Measurements from ENCODE around the gene BANP. TPM values are rescaled to one million over a fixed set of nuclear protein-coding genes. Genes with fewer than 3 reads are reported as not detected.

The BANP gene
- total RNA-seq, 1 donor from 2014 or later, result 44.0 TPM

- peaks cover 12% of the 10 kb centered on the region for H3K4me1 ChIP-seq
- H3K27ac ChIP-seq, result no peak overlapping the region
- H3K36me3 ChIP-seq, result no peaks in the 10 kb centered on the region
- no peak overlapping the region for H3K4me3 ChIP-seq
- no peaks in the 10 kb centered on the region for H3K27me3 ChIP-seq
- H3K9me3 ChIP-seq, result no peaks in the 10 kb centered on the region
- DNase-seq (ENCODE audit: extremely low spot score in 2 of 2), result no peak
- intact Hi-C loops (cut with DNase I), result no loop called here
- TF ChIP-seq POLR2A (IDR thresholded peaks at IDR 0.05) (no peak), POLR2AphosphoS5 (IDR thresholded peaks at IDR 0.05; ENCODE audit: insufficient read depth in 1 of 2, low read depth in 1 of 2) (no peak), CTCF (IDR thresholded peaks at IDR 0.05) (no peak)
Observed at GRCh38 chr16:87914812-87915211, 36.4 kb upstream of the BANP start.

- no peaks in the 10 kb centered on the region for H3K27me3 ChIP-seq
- no peak overlapping the region for H3K27ac ChIP-seq
- DNase-seq (ENCODE audit: extremely low spot score in 2 of 2), result no peak
- no peak overlapping the region for H3K4me3 ChIP-seq
- intact Hi-C loops (cut with DNase I), result no loop called here
- H3K9me3 ChIP-seq, result no peaks in the 10 kb centered on the region
- H3K4me1 ChIP-seq, result peaks cover 12% of the 10 kb centered on the region
- no peaks in the 10 kb centered on the region for H3K36me3 ChIP-seq
- TF ChIP-seq POLR2AphosphoS5 (IDR thresholded peaks at IDR 0.05; ENCODE audit: insufficient read depth in 1 of 2, low read depth in 1 of 2), result no peak
- TF ChIP-seq CTCF (IDR thresholded peaks at IDR 0.05), result no peak
- TF ChIP-seq POLR2A (IDR thresholded peaks at IDR 0.05), result no peak
Observed at GRCh38 chr16:87917503-87917902, 33.7 kb upstream of the BANP start.

- no peaks in the 10 kb centered on the region for H3K27me3 ChIP-seq
- H3K27ac ChIP-seq, result peak overlapping the region; percentile 39
- H3K4me1 ChIP-seq, result peaks cover 12% of the 10 kb centered on the region
- no peaks in the 10 kb centered on the region for H3K36me3 ChIP-seq
- intact Hi-C loops (cut with DNase I), result no loop called here
- no peak for DNase-seq (ENCODE audit: extremely low spot score in 2 of 2)
- no peak for TF ChIP-seq CTCF (IDR thresholded peaks at IDR 0.05)
- no peak for TF ChIP-seq POLR2AphosphoS5 (IDR thresholded peaks at IDR 0.05; ENCODE audit: insufficient read depth in 1 of 2, low read depth in 1 of 2)
- no peak for TF ChIP-seq POLR2A (IDR thresholded peaks at IDR 0.05)
- peak overlapping the region in 1 of 2 donors; percentile 10 for H3K4me3 ChIP-seq
- no peaks in the 10 kb centered on the region for H3K9me3 ChIP-seq
Observed at GRCh38 chr16:87918338-87918737, 32.9 kb upstream of the BANP start.

GRCh38 chr16:87918866-87919680 is 32.2 kb upstream of the BANP start:
- no peak for TF ChIP-seq POLR2A (IDR thresholded peaks at IDR 0.05)
- no peak for TF ChIP-seq CTCF (IDR thresholded peaks at IDR 0.05)
- TF ChIP-seq POLR2AphosphoS5 (IDR thresholded peaks at IDR 0.05; ENCODE audit: insufficient read depth in 1 of 2, low read depth in 1 of 2), result no peak
- H3K27ac ChIP-seq, result peak overlapping the region; percentile 39
- H3K4me3 ChIP-seq, result peak overlapping the region in 1 of 2 donors; percentile 10
- peaks cover 12% of the 10 kb centered on the region for H3K4me1 ChIP-seq
- no peak for DNase-seq (ENCODE audit: extremely low spot score in 2 of 2)
- no peaks in the 10 kb centered on the region for H3K9me3 ChIP-seq
- intact Hi-C loops (cut with DNase I), result no loop called here
- no peaks in the 10 kb centered on the region for H3K36me3 ChIP-seq
- no peaks in the 10 kb centered on the region for H3K27me3 ChIP-seq

GRCh38 chr16:87919681-87919994 is 31.6 kb upstream of the BANP start:
- TF ChIP-seq POLR2AphosphoS5 (IDR thresholded peaks at IDR 0.05; ENCODE audit: insufficient read depth in 1 of 2, low read depth in 1 of 2), result no peak
- TF ChIP-seq CTCF (IDR thresholded peaks at IDR 0.05), result no peak
- no peak for TF ChIP-seq POLR2A (IDR thresholded peaks at IDR 0.05)
- Histone ChIP-seq H3K4me1 (peaks cover 12% of the 10 kb centered on the region), H3K36me3 (no peaks in the 10 kb centered on the region), H3K4me3 (no peak overlapping the region), H3K27me3 (no peaks in the 10 kb centered on the region), H3K9me3 (no peaks in the 10 kb centered on the region), H3K27ac (no peak overlapping the region)
- intact Hi-C loops (cut with DNase I), result no loop called here
- DNase-seq (ENCODE audit: extremely low spot score in 2 of 2), result no peak
